Measurements from ENCODE around the gene C10orf53. TPM values are rescaled to one million over a fixed set of nuclear protein-coding genes. Genes with fewer than 3 reads are reported as not detected.

Gene C10orf53
- polyA plus RNA-seq, 1 of the 3 experiments (the other 2 are of a cell fraction): not detected

- TF ChIP-seq CTCF (IDR thresholded peaks at IDR 0.05) (no peak), ZBTB33 (IDR thresholded peaks at IDR 0.05; ENCODE audit: borderline replicate concordance, low read depth) (no peak), SIN3A (IDR thresholded peaks at IDR 0.05; ENCODE audit: borderline replicate concordance, low read depth, low read length) (no peak), GABPA (IDR thresholded peaks at IDR 0.05; ENCODE audit: low read depth) (no peak), EZH2phosphoT487 (IDR thresholded peaks at IDR 0.05; ENCODE audit: borderline replicate concordance, low read depth) (no peak), SMC3 (IDR thresholded peaks at IDR 0.05; ENCODE audit: low read depth, low read length) (no peak), TEAD4 (IDR thresholded peaks at IDR 0.05; ENCODE audit: borderline replicate concordance, insufficient read depth) (no peak)
These were observed 60.0 kb downstream of the C10orf53 start (continued) for GRCh38 chr10:49739426-49739825.

GRCh38 chr10:49740346-49741107 is 61.1 kb downstream of the C10orf53 start:
- H3K4me2 ChIP-seq: no peak overlapping the region
- no peaks in the 10 kb centered on the region for H3F3A ChIP-seq (replicated peaks; ENCODE audit: insufficient read depth)
- no peaks in the 10 kb centered on the region for H3K9me2 ChIP-seq
- H2AFZ ChIP-seq (ENCODE audit: low read depth): no peak overlapping the region
- H3K27me3 ChIP-seq (ENCODE audit: insufficient read depth): no peaks in the 10 kb centered on the region
- H3K9ac ChIP-seq: no peak overlapping the region
- no peaks in the 10 kb centered on the region for H3K9me3 ChIP-seq
- ChIA-PET POLR2A (no interaction called here), CTCF (interaction anchor here (0.6 to 1.0 kb wide), 2 partner anchors 10 to 146 kb away, joined by 4 read pairs; no protein-coding TSS in a partner anchor)
- peak; percentile 19 for DNase-seq
- no peak overlapping the region for H3K4me3 ChIP-seq (ENCODE audit: low read depth in 2 of 2, low read length in 1 of 2)
- 97% methylated on average over 5 of the region's 16 CpGs for WGBS (ENCODE audit: low lambda C conversion rate)
- H3K27ac ChIP-seq (ENCODE audit: low read depth in 2 of 2, low read length in 1 of 2): no peak overlapping the region
- peaks cover 0 to 21% of the 10 kb centered on the region in 2 experiments for H3K36me3 ChIP-seq (replicated peaks in 1 of 2; ENCODE audit: control insufficient read depth in 1 of 2, insufficient read depth in 2 of 2, low read length in 1 of 2)
- H4K20me1 ChIP-seq (ENCODE audit: insufficient read depth): no peaks in the 10 kb centered on the region
- no peaks in the 10 kb centered on the region for H3K79me2 ChIP-seq (ENCODE audit: insufficient read depth)
- TF ChIP-seq MXI1 (IDR thresholded peaks at IDR 0.05; ENCODE audit: low read depth, low read length) (no peak), PBX3 (IDR thresholded peaks at IDR 0.05) (no peak), REST (IDR thresholded peaks at IDR 0.05; ENCODE audit: low read depth, low read length) (no peak)
- no peaks in the 10 kb centered on the region for H3K4me1 ChIP-seq (ENCODE audit: control insufficient read depth in 1 of 2, insufficient read depth in 2 of 2, low read depth in 1 of 2, low read length in 1 of 2)
